NCI-H2171 treated with DMSO at 0.1 percent for 48 hours (cell line): ENCODE measurements around the gene GCLM.
"Not testable (repeated sequence)": the region's sequence is repeated elsewhere in the genome, so short reads cannot be mapped to it uniquely, and the experiment has no call there.

ENCODE experiments used
- DNase-seq: peaks from one replicate; lab custom pipeline; 2025; lab: John Stamatoyannopoulos, UW

Gene GCLM, protein sequence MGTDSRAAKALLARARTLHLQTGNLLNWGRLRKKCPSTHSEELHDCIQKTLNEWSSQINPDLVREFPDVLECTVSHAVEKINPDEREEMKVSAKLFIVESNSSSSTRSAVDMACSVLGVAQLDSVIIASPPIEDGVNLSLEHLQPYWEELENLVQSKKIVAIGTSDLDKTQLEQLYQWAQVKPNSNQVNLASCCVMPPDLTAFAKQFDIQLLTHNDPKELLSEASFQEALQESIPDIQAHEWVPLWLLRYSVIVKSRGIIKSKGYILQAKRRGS

DNA sequence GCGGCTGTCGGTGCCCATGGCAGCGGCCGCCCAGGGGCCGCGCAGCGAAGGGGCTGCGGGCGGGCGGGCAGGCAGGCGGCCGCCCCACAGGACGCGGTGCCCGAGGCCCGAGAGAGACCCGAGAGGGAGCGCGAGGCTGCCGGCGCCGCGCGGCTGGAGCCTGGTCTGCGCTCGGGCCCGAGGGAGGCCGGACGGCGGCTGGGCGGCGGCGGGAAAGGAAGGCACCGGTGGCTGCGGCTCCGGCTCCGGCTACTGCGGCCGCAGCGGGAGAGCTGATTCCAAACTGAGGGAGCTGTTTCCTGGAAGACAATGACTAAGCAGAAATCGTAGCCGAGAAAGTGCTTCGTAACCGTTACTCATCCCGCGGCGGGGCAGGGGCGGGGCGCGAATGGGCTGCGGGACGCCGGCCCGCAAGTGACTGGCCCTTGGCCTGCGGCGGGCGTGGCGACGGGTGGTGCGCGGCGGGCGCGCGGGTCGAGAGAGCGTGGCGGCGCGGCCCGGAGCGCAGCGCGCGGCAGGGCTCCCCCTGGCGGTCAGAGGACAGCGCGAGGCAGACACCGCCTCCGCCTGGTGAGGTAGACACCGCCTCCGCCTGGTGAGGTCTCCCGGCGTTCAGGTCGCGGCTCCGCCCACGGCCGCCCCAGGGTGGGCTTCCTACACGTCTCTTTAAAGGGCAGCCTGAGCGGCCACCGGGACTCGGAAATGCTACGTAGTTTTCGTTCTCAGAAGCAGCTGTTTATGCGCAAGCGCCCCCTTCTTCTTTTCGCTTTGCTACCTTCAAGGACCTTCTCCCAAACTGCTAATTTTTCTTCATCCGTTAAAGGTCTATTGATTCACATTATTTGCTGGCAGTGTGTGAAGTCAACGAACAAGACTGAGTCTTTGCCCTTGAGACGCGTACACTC lies at the start of gene GCLM:
Gene GCLM, minus strand, starts transcription at position 285 of the 905 bp plus-strand sequence. Its CDS starts 267 bp downstream, at position 18.
- DNase-seq = peak; percentile 69

DNA sequence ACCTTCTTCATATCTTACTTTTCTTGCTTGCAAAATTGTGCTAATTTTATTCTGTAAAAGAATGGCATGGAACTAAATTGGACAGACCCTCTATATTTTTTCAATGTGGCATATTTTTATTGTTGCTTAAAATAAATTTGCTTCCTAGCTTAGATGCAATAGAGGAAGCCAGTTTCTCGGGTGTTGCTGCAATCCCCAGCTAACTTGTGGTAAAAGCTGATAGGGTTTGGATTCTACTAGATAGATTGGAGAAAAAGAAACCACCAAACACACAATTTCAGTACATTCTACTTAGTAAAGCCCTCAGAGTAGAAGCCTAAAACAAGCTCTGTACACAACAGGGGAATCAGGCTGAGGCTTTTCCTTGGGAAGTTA lies 49.5 kb upstream of the GCLM start:
- DNase-seq = no peak

DNA sequence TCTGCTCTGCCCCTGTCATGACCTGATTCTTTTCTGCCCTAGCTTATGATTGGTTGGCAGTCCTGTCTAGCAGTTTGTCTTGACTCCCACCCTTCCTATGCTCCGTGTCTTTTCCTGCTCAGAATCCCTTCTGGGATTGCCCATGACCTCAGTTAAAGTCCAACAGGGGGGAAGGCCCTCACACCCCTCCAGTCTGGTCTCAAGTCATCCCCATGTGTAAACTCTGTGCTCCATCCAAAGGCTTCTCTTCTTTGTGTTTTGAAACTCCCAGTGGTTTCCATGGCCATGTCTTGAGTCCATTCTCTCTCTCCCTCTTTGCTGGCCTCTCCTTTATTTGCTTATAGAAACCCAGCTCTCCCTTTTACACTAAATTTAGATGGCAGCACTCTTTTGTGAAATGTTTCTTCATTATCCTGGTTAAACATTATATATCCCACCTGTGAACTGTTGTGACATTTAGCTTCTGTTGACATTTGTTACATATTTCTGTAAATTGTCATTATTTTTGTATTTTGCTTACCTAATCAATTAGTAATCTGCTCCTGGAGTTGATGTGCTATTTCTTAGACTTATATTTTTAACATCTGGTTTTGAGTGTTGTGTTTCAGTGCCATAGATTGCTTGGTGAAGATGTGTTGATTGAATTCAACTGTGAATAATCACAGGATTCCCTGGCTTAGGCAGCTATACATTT lies 48.9 kb upstream of the GCLM start:
- DNase-seq = no peak

DNA sequence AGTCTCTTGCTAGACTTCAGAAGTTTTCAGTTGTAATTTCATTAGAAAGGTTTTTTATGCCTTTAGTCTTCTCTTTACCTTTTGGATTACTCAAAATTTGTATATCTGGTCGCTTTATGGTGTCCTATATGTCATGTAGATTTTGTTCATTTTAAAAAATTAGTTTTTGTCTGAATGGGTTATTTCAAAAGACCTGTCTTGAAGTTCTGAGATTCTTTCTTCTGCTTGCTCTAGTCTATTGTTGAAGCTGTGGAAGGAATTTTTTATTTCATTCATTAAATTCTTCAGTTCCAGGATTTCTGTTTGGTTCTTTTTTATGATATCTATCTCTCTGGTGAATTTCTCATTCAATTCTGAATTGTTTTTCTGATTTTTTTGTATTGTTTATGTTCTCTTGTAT lies 46.5 kb upstream of the GCLM start:
- DNase-seq = no peak

DNA sequence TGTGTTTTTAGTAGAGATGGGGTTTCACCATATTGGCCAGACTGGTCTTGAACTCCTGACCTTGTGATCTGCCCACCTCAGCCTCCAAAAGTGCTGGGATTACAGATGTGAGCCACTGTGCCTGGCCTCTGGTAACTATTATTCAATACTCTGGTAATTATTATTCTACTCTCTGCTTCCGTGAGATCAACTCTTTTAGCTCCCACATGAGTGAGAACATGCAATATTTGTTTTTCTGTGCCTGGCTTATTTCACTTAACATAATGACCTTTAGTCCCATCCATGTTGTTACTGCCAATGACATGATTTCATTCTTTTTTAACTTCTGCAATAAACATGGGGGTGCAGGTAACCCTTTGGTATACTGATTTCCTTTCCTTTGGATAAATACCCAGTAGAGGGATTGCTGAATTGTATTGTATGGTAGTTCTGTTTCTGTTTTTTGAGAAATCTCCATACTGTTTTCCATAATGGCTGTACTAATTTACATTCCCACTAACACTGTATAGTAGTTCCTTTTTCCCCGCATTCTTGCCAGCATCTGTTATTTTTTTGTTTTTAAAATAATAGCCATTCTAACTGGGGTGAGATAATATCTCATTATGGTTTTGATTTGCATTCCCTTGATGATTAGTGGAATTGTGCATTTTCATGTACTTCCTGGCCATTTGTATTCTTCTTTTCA lies 37.9 kb upstream of the GCLM start:
- DNase-seq = not testable (repeated sequence)

DNA sequence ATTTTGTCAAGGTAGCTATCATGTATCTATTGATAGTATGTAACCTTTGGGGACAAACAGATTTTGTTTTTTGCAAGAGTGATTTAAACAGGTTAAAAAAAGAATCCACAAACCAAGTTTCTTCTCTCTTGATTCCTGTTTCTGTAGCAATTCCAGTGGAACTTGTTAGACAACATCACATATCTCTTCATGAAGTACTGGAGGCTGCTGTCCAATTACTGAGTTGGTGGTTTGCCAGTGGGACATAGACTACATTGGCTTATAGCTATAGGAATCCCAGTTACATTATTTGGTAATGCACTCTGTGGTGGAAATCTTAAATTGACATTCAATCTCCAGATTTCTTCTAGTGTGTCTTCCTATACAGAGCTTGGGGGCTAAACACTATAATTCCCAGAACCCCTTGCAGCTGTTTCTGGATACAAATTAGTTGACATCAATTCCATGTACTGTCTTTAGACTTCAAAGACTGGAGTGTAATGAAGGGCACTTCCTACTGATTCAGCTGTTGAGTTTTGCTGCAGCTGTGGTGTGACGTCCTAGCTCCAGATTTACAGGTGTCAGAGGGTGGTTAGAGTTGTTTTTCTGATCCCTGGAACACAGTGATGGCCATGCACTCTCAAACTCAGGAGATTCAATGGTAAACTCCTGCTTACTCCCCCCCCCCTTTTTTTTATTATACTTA lies 29.4 kb upstream of the GCLM start:
- DNase-seq = no peak

DNA sequence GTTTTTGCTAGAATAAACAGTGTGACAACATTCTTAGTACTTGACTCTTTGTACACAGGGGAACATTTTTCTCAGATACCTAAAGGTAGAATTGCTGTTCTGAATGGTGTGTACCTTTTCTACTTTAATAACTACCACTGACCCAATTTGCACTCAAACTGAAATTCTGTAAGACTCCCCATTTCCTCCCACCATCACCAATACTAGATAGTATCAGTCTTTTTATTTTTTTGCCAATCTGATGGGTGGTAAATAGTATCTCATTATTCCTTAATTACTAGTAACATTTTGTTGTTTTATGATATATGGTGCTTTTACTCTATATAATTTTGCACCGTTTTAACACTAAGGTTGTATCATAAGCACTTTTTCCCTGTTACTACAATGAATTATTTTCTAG lies 28.8 kb upstream of the GCLM start:
- DNase-seq = no peak

DNA sequence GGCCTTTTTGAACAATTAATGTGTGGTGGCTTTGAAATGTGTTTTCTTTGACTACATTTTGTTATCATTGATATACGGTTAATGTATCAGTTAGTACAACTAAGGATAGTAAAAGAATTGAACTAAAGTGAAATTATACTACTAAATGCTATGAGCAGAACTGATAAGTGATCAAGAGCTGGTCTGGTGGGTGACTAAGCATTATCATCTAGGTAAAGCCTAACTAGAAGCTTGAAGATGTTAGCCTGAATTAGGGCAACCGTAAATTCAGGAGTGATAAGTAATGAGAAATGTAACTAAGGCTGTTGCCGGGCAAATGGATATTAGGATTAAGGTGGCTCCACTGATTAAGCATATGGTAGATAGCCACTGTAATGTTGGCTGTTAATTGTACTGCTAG lies 16.0 kb upstream of the GCLM start:
- DNase-seq = no peak

DNA sequence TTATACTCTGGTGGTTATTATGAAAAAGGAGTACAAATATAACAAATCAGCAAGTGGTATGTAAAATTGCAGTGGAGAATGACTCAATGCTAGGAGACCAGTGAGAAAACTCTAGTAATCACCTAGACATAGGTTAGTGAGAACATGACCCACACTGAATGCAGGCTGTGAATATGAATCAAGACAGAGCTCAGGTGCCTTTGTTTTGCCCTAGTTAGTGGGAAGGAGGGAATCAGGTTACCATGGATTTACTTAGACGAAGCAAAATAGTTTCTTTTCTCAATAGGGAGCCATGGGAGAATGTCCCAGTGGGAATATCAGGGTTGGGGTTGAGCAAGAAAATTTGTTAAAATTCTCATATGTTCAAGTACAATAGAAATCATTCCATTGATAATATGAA lies 10.6 kb upstream of the GCLM start:
- DNase-seq = peak; percentile 46

DNA sequence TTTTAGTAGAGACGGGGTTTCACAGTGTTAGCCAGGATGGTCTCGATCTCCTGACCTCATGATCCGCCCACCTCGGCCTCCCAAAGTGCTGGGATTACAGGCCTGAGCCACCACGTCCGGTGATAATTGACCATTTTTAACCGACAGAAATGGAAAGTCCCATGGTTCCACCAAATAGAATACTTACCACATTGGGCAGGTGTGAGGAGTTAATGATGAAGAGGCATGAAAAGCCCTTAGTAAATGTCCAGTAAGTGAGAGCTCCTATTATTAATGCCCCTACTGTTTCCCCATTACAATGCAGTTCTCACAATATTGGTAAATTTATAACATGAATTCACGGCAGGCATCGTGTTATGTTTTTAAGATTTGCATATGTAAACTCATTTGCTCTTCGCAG lies 8.1 kb upstream of the GCLM start:
- no peak for DNase-seq

DNA sequence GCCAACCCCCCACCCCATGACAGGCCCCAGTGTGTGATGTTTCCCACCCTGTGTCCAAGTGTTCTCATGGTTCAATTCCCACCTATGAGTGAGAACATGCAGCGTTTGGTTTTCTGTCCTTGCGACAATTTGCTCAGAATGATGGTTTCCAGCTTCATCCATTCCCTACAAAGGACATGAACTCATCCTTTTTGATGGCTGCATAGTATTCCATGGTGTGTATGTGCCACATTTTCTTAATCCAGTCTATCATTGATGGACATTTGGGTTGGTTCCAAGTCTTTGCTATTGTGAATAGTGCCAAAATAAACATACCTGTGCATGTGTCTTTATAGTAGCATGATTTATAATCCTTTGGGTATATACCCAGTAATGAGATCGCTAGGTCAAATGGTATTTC lies 1.6 kb upstream of the GCLM start:
- not testable (repeated sequence) for DNase-seq

DNA sequence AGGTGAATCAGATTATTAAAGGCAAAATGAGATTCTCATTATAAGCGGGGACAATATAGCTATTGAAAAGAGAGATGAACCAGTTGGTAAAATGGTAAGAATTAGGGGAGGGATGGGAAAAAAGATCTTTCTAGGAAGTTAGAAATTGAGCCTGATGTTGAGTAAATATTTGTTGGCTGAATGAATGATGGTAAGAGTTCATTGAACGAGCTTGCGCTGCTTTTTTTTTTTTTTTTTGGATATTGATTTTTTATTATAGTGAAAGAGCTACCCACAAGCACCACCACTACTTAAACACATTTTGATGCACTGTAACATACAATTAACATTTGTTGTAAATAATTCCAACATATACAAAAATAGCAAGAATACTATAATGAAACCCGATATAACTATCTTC lies 1.1 kb upstream of the GCLM start:
- DNase-seq = no peak

DNA sequence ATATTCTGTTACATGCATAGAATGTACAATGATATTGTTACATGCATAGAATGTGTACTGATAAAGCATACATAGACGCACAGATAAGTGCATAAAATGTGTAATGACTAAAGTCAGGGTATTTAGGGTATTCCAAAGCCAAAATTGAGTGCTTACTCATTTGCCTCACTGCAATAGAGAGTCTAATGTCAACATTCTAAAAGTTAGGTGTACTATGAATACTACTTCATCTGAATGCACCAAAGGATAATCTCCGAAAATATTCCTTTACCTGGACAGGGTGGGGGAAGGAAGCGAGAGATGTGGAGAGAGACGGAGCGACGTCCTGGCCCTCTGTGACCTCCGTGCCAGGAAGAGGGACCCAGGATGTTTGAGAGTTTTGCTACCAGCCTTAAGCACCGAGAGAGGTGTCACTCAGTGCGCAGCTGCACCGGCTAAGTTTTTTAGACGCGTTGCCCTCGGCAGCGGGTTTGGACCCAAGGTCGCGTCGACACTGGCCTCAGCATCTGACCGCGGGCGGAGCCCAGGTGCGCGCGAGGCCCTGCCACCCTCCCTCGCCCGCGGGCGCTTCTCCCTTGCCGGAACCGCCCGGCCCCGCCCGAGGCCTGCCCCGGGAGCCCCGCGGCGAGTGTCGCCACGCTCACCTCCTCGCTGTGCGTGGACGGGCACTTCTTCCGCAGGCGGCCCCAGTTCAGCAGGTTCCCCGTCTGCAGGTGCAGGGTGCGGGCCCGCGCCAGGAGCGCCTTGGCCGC lies 660 bp downstream of the GCLM start:
- DNase-seq = peak; percentile 2

DNA sequence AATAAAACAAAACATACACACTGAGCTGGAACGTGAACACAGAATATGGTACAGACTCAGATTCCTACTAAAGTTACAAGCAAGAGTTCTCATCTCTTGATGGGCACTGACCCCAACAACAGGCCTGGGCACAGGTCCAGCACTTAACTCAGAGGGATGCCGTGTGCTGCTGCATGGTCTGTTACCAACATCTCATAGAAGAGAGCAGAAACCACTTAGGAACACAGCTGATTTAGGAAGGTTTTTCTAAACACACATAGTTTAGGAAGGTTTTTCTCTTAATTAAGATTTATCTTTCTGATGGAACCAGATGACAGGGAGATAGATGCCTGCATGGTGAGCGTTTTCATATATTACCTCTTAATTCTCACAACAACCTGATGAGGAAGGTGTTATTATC lies 1.5 kb downstream of the GCLM start:
- no peak for DNase-seq

DNA sequence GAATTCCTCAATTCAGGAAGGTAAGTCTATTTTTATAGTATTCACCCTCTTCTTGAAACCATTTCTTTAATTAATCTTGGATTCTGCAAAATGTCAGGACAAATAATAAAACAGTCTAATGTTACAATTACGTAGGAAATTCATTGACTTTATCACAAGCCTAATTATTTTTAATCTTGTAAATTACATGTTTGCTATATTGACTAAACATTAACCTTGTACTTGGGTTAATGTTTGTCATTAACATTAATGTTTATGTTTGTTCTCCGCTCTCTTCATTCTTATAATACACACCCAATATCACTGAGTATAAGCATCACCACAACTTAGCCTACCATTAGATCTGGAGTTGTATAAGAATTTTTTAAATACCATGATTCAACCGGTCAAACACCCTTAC lies 2.8 kb downstream of the GCLM start:
- DNase-seq = no peak

DNA sequence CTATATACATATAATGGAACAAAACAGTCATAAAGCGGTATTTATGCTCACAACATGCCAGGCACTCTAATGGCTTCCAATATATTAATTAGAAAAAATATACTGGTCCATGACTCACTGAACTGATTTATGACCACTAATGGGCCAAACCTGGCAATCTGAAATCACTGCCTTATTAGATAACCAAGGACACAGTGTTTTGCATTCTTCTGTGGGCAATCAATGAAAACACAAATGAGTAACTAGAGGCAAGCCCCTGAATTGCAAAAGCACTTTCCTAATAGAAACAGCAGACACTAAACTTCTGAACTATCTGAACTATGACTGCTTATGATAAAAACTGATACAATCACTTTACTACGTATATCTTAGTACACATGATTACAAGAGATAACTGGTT lies 3.5 kb downstream of the GCLM start:
- DNase-seq = no peak

DNA sequence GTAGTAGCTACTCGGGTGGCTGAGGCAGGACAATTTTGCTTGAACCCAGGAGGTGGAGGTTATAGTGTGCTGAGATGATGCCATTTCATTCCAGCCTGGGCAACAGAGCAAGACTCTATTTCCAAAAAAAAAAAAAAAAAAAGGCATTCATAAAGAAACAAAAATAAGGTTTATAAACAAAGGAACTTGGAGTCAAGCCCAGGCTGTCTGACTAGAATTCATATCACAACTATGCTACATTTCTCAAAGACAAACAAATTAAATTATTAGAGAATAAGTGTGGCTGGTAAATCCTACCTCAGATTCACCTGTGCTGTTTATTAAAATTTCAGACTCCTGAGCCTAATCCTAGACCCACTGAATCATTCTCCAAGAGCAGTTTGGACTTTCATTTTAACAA lies 4.2 kb downstream of the GCLM start:
- DNase-seq = no peak

DNA sequence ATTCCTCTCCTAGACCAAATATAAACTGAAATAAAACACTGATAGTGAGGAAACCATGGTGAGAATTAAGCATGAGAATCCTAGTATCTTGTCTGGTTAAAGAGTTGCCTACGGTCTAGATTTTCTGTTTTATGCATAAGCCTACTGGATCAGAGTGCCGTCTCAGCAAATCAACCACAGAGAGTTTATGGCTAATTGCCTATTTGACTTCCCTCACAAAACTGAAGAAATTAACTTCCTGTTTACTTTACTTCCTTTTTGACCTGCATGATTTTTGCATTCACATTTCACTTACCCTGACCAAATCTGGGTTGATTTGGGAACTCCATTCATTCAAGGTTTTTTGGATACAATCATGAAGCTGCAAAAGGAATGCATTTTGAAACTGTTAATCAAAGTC lies 5.0 kb downstream of the GCLM start:
- DNase-seq = no peak

DNA sequence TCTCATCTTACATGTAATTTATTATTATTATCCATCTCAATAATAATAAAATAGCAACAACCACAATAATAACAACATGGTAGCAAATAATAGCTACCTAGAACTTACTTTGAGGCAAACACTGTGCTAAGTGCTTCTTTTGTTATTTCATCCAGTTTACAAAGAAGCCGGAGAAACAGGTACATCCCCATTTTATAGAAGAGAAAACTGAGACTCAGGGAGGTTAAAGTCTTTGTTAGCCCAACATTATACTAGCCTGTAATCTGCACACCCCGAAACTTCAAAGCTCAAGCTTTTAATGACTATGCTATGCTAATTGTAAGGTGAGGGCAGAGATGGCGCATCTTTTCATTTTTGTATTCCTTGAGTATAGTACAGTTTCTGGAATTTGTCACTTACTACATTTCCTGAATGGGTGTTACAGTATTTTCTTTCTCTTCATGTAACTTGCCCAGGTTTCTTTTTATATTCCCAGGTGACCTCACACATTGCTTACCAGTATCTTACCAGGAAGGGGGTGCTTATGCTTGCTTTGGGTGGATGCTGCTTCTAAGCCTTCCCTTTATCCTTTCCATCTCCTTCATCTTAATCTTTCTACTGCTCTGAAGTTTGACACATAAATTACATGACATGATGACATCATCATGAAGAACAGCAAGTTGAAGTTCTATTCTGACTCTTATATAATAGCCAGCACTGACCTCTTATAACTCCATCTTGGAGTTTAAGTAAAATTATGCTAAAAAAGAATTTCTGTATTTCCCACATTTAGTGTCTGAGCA lies 8.3 kb downstream of the GCLM start:
- DNase-seq = no peak

DNA sequence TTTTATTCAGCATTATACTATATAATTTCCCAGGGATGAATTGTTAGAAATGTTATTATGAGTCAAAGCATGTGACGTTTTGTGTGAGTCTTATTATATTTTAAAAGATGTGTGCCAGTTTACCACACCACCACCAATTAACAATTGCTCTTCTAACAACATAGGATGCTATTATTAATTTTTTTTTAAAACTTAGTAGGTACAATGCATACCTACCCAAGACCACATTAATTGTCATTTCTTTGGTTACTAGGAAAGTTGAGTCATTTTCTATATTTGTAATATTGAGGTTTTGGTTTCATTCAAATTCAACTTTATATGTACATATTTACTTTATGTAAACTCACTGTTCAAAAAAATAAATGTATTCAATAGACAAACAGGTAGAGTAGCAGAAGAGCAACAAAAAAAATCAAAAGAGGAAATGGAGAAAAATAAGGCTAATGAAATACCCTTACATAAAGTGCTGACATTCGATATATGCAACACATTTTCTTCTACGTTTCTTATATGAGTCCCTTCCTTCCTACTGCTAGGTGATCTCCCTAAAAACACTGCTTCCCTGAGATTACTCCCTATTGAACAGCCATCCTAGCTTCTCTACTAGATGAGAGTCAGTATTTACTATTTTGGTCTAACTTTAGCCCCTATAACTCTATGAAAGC lies 9.6 kb downstream of the GCLM start:
- no peak for DNase-seq
